NCI-H146 (cell line): ENCODE measurements around the gene ITGA2.

Experiments used
- DNase-seq: peaks from one replicate; lab custom pipeline; 2025; lab: John Stamatoyannopoulos, UW

ITGA2 gene

DNA sequence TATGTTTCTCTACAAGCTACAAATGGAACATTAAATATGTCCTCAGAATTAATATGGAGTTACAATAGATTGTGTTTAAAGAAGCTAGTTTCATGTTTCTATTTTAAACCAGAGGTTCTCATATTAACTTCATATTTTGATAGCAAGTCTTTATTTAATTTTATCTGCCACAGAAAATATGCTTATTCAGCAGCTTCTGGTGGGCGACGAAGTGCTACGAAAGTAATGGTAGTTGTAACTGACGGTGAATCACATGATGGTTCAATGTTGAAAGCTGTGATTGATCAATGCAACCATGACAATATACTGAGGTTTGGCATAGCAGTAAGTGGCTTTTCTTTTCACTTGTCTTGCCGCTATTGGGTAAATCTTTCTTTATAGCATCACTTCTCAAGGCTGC is 66.2 kb downstream of the ITGA2 start:
- no peak for DNase-seq

DNA sequence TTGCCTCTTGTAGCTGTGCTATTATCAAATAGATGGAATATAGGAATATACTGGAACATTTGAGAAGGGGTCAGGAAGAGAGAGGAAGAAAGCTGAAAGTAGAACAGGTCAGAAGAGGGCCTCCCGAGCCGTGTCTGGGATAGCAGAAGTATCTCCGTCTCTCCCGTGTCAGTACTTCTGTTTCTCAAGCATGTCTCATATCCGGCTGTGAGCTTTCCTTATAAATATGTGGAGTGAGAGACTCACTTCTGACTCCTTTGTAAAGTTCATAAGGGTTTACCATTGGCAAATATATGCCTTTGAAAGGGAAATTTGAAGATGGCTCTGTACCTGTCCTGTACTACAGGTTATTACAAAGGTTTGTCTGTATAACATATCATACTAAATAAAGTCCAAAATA is 70.1 kb downstream of the ITGA2 start:
- no peak for DNase-seq

DNA sequence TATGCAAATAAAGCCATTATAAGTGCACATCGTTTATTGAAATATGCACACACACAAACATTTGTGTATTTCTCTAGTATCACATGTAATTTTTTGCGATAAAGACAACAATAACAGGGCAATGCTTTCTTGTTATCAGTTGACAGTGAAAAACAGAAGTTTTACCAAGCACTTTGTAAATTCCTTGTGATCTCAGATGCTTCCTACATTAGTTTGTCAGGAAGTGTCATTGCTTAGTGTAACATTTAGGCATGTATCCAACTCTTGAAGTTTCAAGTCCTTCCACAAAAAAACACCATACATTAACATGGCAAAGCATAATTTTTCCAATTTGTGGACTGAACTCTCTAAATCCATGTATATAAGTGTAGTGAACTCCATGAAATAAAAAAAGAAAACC is 74.0 kb downstream of the ITGA2 start:
- DNase-seq: no peak

DNA sequence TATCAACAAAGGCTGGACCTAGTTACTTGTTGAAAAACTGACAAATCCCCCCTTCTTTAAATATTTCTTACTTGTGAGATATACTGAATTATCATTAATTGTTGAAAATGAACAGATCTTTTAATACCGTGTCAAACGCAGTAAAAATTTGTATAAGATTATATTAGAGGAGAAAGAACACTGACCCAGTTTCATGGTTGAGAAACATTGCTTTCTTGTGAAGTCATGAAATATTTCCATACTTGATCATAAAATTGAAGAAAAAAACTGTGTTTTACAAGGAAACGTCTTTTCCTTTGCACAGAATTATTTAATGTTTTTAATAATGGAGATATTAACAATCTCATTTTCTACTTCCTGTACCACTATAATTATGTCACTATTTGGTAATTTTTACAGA is 74.6 kb downstream of the ITGA2 start:
- DNase-seq: no peak

- DNase-seq: no peak
Measured at GRCh38 chr5:53066088-53066487, 76.9 kb downstream of the ITGA2 start.

GRCh38 chr5:53067641-53068040 is 78.5 kb downstream of the ITGA2 start:
- no peak for DNase-seq

GRCh38 chr5:53068291-53068836 is 79.2 kb downstream of the ITGA2 start:
- no peak for DNase-seq

DNA sequence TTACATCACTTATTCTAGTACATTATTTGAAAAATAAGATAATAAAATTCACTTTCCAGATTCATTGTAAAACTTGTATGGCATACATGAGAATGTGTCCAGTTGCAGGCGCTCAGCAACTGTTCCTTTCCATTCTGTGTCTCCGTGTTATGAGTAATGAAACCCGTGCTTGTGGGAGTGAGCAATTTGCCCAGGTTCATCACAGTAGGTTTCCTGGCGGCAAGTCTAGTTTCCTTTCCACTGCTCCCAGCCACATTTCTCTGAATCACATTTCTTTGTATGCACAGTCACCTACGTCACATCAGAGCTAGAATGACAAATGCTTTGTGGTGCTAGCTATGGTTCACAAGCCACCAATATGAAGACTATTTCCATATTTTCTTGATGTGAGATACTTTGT is 80.5 kb downstream of the ITGA2 start:
- DNase-seq: peak; percentile 72

GRCh38 chr5:53071298-53071697 is 82.1 kb downstream of the ITGA2 start:
- no peak for DNase-seq

GRCh38 chr5:53071738-53072137 is 82.6 kb downstream of the ITGA2 start:
- no peak for DNase-seq

DNA sequence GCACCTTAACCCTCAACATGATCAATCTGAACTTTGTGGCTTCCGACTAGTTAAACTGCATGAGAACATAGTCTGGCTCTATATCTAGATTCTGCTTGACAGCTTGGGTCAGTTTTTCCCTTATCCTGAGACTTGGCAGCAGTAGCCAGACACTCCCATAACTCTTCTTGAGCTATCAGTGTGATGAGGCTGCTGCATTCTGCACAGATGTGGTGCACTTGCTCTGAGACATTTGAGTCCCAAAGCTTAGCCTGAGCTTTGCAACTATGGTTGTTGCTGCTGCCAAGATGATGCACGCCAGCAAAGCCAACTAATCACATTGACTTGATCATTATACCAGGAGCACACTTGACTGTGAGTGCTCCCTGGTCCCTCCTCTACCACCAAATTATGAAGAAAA is 84.2 kb downstream of the ITGA2 start:
- DNase-seq: no peak

DNA sequence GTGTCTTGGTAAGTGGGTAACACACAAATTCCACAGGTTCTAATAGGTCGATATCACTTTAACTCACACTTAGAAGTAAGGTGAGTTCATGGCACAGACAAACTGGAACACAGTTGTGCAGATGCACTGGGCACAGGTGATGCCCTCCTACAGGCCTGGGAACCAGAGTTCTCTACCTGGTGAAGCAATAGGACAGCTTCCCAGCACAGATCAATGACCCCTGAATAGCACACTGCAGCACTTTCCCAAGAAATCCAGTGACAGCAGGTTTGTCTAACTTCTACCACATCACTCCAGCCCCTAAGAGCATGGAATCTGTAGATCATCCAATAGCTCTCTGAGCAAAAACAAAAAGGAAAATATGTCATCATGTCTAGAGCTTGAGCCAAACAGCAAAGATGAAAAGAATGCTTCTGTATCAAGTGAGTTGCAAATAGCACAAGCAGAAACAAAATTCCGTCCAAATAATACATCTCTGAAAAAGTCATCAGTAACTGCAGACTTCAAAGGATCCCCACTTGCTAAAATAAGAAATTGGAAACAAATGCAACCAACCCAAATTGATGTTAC is 86.9 kb downstream of the ITGA2 start:
- no peak for DNase-seq

DNA sequence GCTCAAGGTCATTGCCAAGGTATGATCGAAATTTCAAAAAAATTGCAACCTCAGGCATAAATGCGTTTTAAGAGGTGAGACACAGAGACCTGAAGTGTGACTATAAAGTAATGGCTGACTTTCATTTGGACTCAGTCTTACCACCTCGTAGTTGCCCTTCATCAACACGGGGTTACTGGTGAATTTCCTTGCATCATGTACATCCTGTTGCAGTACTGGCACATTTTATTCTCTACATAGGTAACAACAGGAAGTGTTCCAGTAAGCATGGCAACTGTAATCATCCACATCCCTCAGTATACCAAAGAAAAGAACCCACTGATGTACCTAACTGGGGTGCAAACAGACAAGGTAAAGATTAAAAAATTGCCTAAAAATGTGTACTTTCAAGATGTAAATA is 91.1 kb downstream of the ITGA2 start:
- no peak for DNase-seq

GRCh38 chr5:53083927-53084326 is 94.8 kb downstream of the ITGA2 start:
- DNase-seq: no peak

GRCh38 chr5:53084546-53085255 is 95.5 kb downstream of the ITGA2 start:
- DNase-seq: no peak

DNA sequence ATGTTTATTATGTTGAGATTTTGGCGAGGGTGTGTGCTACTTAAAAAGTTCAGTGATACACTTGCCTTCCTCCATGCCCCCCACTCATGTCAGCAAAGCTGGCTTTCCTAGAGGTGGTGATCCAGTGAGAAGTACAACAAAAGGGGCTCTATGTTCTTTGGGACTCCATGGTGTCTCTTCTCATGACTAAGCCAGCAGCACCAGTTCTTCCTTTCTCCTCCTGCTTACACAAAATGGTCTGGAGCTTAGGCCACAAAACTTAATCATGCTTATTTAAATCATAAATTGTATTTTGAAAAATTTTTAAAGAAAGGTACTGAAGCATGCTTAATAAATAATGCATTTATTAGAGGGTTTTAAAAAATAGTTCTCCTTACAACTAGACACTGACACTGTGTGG is 98.0 kb downstream of the ITGA2 start:
- no peak for DNase-seq

GRCh38 chr5:53087621-53088121 is 98.5 kb downstream of the ITGA2 start:
- DNase-seq: no peak

GRCh38 chr5:53089481-53089991 is 100.4 kb downstream of the ITGA2 start:
- no peak for DNase-seq

DNA sequence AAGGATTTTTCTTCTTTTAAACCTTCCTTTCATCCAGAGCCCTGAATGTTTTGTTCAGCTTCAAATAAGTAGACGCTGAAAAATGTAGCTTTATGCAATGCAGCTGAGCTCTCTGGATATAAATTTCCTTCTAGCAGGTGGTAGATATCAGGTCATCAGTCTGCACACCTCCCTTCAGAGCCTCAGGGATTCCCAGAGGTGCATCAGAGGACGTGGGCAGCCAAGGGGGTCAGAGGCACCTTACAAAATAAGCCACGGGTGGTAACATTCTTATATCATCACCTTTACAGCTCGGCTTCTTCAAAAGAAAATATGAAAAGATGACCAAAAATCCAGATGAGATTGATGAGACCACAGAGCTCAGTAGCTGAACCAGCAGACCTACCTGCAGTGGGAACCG is 101.1 kb downstream of the ITGA2 start:
- DNase-seq: no peak

GRCh38 chr5:53091289-53091688 is 102.1 kb downstream of the ITGA2 start:
- DNase-seq: no peak

DNA sequence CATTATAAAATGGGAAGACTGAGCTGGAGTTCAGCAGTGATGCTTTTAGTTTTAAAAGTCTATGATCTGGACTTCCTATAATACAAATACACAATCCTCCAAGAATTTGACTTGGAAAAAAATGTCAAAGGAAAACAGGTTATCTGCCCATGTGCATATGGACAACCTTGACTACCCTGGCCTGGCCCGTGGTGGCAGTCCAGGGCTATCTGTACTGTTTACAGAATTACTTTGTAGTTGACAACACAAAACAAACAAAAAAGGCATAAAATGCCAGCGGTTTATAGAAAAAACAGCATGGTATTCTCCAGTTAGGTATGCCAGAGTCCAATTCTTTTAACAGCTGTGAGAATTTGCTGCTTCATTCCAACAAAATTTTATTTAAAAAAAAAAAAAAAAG is 103.1 kb downstream of the ITGA2 start:
- DNase-seq: no peak

GRCh38 chr5:53095217-53095616 is 106.1 kb downstream of the ITGA2 start:
- DNase-seq: no peak

- DNase-seq: peak; percentile 20
Measured at GRCh38 chr5:53095931-53096525, 106.9 kb downstream of the ITGA2 start.
